K562 (cell line): Measurements from ENCODE around the gene LRP10. TPM values are rescaled to one million over a fixed set of nuclear protein-coding genes. Genes with fewer than 3 reads are reported as not detected.
A peak's percentile ranks its signal among the peaks of the same experiment; 100 is the strongest.

Source experiments
- BRD4 ChIP-seq: fragments of 200-600 bp; sonication (generic); IDR thresholded peaks from 2 replicates; pipeline ENCODE4 v1.6.1; 2017; ENCODE audit warnings: inconsistent platforms
- CBFA2T2 ChIP-seq: fragments of 450-650 bp; conservative IDR thresholded peaks from 2 replicates; pipeline ENCODE4 v1.6.1; 2017; ENCODE audit warnings: mild to moderate bottlenecking
- CBX3 ChIP-seq, 2 experiments: IDR thresholded peaks; 1 replicate in 1 of 2; 2 replicates in 1 of 2; pipeline ENCODE4 v1.6.1; 2012; ENCODE audit warnings: inconsistent platforms in 2 of 2, low read length in 2 of 2, borderline replicate concordance in 1 of 2, control low read depth in 1 of 2
- CUX1 ChIP-seq: fragments of 200-800 bp; sonication (Bioruptor generic); IDR thresholded peaks from 2 replicates; pipeline ENCODE4 v1.6.1; 2016; ENCODE audit warnings: missing genetic modification characterization, missing compliant biosample characterization
- EWSR1 ChIP-seq: fragments of 450-650 bp; IDR thresholded peaks from 2 replicates; pipeline ENCODE4 v1.6.1; 2018; ENCODE audit warnings: borderline replicate concordance, mild to moderate bottlenecking, low read depth, moderate library complexity; ENCODE audit not compliant: partially characterized antibody
- KAT8 ChIP-seq: fragments of 450-650 bp; IDR thresholded peaks from 2 replicates; pipeline ENCODE4 v1.6.1; 2016; ENCODE audit warnings: low read depth, mild to moderate bottlenecking
- SRSF7 ChIP-seq: fragments of 200-400 bp; formaldehyde crosslinking; optimal IDR thresholded peaks from 2 replicates; pipeline ENCODE3; 2017; ENCODE audit warnings: mild to moderate bottlenecking, low read depth, low read length
- THRB ChIP-seq: fragments of 450-650 bp; formaldehyde crosslinking; conservative IDR thresholded peaks from 2 replicates; pipeline ENCODE4 v1.4.0; 2022; ENCODE audit warnings: mild to moderate bottlenecking, missing genetic modification characterization
- YBX1 ChIP-seq: fragments of 450-650 bp; IDR thresholded peaks from 2 replicates; pipeline ENCODE4 v1.7.1; 2016; ENCODE audit warnings: mild to moderate bottlenecking
- ZBTB7A ChIP-seq: IDR thresholded peaks from 2 replicates; pipeline ENCODE4 v1.6.1; 2011; ENCODE audit warnings: low read depth, mild to moderate bottlenecking, low read length, moderate library complexity, borderline replicate concordance; ENCODE audit not compliant: control insufficient read depth
- ZNF134 ChIP-seq: fragments of 250-450 bp; sonication (Bioruptor Pico); conservative IDR thresholded peaks from 2 replicates; pipeline ENCODE4 v1.4.0; 2020
- ZNF197 ChIP-seq: fragments of 200-800 bp; sonication (Bioruptor generic); IDR thresholded peaks from 2 replicates; pipeline ENCODE4 v1.6.1; 2016; ENCODE audit warnings: low read depth, missing genetic modification characterization, missing compliant biosample characterization
- ZNF212 ChIP-seq: fragments of 450-650 bp; formaldehyde crosslinking; IDR thresholded peaks from 2 replicates; pipeline ENCODE4 v1.4.0; 2020; ENCODE audit warnings: mild to moderate bottlenecking
- ZNF347 ChIP-seq: fragments of 450-650 bp; formaldehyde crosslinking; IDR thresholded peaks from 2 replicates; pipeline ENCODE4 v1.4.0; 2020; ENCODE audit warnings: low read depth, mild to moderate bottlenecking, moderate library complexity
- ZNF707 ChIP-seq: fragments of 250-450 bp; sonication (Bioruptor Pico); conservative IDR thresholded peaks from 2 replicates; pipeline ENCODE4 v1.8.0; 2022; ENCODE audit warnings: inconsistent platforms, mild to moderate bottlenecking, moderate library complexity
- polyA plus RNA-seq, 8 experiments: library from polyadenylated mRNA; depleted of rRNA in 4 of 8; stranded (reverse) in 5 of 8; unstranded in 3 of 8; fragments of >200 nt; fragmentation: Nextera tagmentation in 2 of 8; fragmentation: Illumina TruSeq in 1 of 8; extraction: Ambion mirVana in 2 of 8; extraction: Trizol in 1 of 8; gene quantifications; 2 replicates each; pipeline versions ENCODE4 v1.2.1 to v1.2.3, GENCODE V29; 2011 to 2014; ENCODE audit warnings: inconsistent platforms in 1 of 8, missing spikeins in 1 of 8
- total RNA-seq, 7 experiments: library from RNA; depleted of rRNA in 6 of 7; stranded (reverse); fragments of >200 nt in 6 of 7; fragmentation: Illumina TruSeq in 2 of 7; extraction: Trizol in 2 of 7; gene quantifications; 2 replicates each; pipeline versions ENCODE4 v1.2.1 to v1.2.3, GENCODE V29; 2011 to 2021; ENCODE audit warnings: low replicate concordance in 1 of 7
- TF ChIP-seq, protein P1 (sequence below): fragments of 250-450 bp; sonication (Bioruptor Pico); IDR thresholded peaks from 2 replicates; pipeline ENCODE4 v1.8.0; 2022; ENCODE audit warnings: inconsistent platforms
- TF ChIP-seq, protein P2 (sequence below): fragments of 250-450 bp; sonication (Bioruptor Pico); IDR thresholded peaks from 2 replicates; pipeline ENCODE4 v1.4.0; 2020; ENCODE audit warnings: borderline replicate concordance
- TF ChIP-seq, protein P3 (sequence below): fragments of 250-450 bp; sonication (Bioruptor Pico); IDR thresholded peaks from 2 replicates; pipeline ENCODE4 v1.8.0; 2021; ENCODE audit warnings: moderate library complexity, mild to moderate bottlenecking, inconsistent platforms

Gene LRP10
- total and polyA plus RNA-seq, 9 of the 15 experiments (the other 6 are each of a cell fraction or from before 2014, with no cell fraction given): 1.3 to 45.5 (median 10.9) TPM

DNA sequence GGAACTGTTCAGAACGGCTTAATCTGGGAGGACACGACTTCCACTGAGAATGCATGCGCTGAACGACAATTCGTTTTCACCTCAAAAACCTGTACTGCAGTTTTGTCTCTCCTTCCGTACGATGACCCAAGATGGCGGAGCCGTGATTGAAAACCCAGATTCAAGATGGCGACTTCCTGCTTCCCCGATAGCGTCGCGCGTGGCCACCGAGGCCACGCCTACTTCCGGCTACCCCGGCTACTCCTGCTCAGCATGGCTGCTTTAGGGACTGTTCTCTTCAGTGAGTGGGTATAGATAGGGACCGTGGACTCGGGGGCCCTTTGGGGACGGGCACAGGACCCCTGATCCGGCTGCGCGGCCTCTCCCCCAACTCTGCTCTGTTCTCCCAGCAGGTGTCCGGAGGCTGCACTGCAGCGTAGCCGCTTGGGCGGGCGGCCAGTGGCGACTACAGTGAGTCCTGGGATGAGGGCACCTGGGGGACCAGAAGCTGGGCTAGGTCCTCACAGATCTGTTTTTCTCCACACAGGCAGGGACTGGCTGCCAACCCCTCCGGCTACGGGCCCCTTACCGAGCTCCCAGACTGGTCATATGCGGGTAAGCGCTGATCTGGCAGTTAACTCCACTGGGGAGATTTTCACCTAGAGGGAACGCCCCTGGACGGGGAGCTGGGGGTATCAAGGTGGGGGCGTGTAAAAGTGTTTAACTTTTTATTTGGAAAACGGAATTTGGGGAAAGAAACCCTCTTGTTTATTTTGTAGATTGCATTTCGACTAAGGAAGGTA lies 41.7 kb upstream of the LRP10 start, which contains the start of gene MRPL52 (continued):
- TF ChIP-seq, protein P1, sequence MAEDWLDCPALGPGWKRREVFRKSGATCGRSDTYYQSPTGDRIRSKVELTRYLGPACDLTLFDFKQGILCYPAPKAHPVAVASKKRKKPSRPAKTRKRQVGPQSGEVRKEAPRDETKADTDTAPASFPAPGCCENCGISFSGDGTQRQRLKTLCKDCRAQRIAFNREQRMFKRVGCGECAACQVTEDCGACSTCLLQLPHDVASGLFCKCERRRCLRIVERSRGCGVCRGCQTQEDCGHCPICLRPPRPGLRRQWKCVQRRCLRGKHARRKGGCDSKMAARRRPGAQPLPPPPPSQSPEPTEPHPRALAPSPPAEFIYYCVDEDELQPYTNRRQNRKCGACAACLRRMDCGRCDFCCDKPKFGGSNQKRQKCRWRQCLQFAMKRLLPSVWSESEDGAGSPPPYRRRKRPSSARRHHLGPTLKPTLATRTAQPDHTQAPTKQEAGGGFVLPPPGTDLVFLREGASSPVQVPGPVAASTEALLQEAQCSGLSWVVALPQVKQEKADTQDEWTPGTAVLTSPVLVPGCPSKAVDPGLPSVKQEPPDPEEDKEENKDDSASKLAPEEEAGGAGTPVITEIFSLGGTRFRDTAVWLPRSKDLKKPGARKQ: no peak
- no peak for TF ChIP-seq SRSF7
- TF ChIP-seq, protein P2, sequence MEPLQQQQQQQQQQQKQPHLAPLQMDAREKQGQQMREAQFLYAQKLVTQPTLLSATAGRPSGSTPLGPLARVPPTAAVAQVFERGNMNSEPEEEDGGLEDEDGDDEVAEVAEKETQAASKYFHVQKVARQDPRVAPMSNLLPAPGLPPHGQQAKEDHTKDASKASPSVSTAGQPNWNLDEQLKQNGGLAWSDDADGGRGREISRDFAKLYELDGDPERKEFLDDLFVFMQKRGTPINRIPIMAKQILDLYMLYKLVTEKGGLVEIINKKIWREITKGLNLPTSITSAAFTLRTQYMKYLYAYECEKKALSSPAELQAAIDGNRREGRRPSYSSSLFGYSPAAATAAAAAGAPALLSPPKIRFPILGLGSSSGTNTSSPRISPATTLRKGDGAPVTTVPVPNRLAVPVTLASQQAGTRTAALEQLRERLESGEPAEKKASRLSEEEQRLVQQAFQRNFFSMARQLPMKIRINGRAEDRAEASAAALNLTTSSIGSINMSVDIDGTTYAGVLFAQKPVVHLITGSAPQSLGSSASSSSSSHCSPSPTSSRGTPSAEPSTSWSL: no peak
- no peak for TF ChIP-seq ZNF212 (CRISPR knock-in tag)
- no peak for TF ChIP-seq YBX1
- peak; percentile 95 for TF ChIP-seq KAT8
- no peak for TF ChIP-seq THRB (CRISPR knock-in tag)
- no peak for TF ChIP-seq ZNF707 (CRISPR knock-in tag)
- TF ChIP-seq ZNF347: no peak
- TF ChIP-seq, protein P3, sequence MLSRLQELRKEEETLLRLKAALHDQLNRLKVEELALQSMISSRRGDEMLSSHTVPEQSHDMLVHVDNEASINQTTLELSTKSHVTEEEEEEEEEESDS (CRISPR knock-in tag): no peak
- no peak for TF ChIP-seq BRD4
- peak; percentile 65; the same call in 1 of the 2 replicates for TF ChIP-seq ZBTB7A
- TF ChIP-seq CBX3 (IDR thresholded peaks at IDR 0.05; ENCODE audit: borderline replicate concordance in 1 of 2, low read length in 2 of 2): 0 out of 3 replicates have a peak, but pooled peaks of 1 of the 2 experiments have one; percentile 13
- no peak for TF ChIP-seq EWSR1
- TF ChIP-seq ZNF134 (CRISPR knock-in tag): no peak
- no peak for TF ChIP-seq ZNF197 (CRISPR knock-in tag)
- no peak for TF ChIP-seq CBFA2T2
- no peak for TF ChIP-seq CUX1 (CRISPR knock-in tag)
